ENCODE data around the gene KIF13A.

- TF ChIP-seq POLR2A (IDR thresholded peaks at IDR 0.05): no peak
- no peak for TF ChIP-seq CTCF (IDR thresholded peaks at IDR 0.05)
Observed at GRCh38 chr6:17836293-17836692, 151.1 kb downstream of the KIF13A start.
